Measurements from ENCODE around the gene TMEM135. TPM values are rescaled to one million over a fixed set of nuclear protein-coding genes. Genes with fewer than 3 reads are reported as not detected.
A peak's percentile ranks its signal among the peaks of the same experiment; 100 is the strongest.
"Not testable (repeated sequence)": the region's sequence is repeated elsewhere in the genome, so short reads cannot be mapped to it uniquely, and the experiment has no call there.

Gene TMEM135
- total RNA-seq, 2 experiments from 2014 or later = 24.7 to 30.0 TPM

- CTCF ChIA-PET = no interaction called here
- no peak for ATAC-seq
- POLR2A ChIA-PET = no interaction called here
- intact Hi-C loops (cut with micrococcal nuclease) = no loop called here
- peaks cover 12% of the 10 kb centered on the region for H3K9me3 Mint-ChIP-seq
- H3K27ac Mint-ChIP-seq = no peak overlapping the region
- no peaks in the 10 kb centered on the region for H3K4me1 Mint-ChIP-seq (ENCODE audit: low read depth)
- TF ChIP-seq, protein P1, sequence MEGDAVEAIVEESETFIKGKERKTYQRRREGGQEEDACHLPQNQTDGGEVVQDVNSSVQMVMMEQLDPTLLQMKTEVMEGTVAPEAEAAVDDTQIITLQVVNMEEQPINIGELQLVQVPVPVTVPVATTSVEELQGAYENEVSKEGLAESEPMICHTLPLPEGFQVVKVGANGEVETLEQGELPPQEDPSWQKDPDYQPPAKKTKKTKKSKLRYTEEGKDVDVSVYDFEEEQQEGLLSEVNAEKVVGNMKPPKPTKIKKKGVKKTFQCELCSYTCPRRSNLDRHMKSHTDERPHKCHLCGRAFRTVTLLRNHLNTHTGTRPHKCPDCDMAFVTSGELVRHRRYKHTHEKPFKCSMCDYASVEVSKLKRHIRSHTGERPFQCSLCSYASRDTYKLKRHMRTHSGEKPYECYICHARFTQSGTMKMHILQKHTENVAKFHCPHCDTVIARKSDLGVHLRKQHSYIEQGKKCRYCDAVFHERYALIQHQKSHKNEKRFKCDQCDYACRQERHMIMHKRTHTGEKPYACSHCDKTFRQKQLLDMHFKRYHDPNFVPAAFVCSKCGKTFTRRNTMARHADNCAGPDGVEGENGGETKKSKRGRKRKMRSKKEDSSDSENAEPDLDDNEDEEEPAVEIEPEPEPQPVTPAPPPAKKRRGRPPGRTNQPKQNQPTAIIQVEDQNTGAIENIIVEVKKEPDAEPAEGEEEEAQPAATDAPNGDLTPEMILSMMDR (IDR thresholded peaks at IDR 0.05) = no peak
- H3K36me3 Mint-ChIP-seq (ENCODE audit: low read depth) = peaks cover 37% of the 10 kb centered on the region
- no peak for DNase-seq
- no peak overlapping the region for H3K4me3 Mint-ChIP-seq
- H3K27me3 Mint-ChIP-seq = no peaks in the 10 kb centered on the region
Observed at GRCh38 chr11:87092159-87092558, 54.4 kb downstream of the TMEM135 start.

- H3K27ac Mint-ChIP-seq = no peak overlapping the region
- peaks cover 35% of the 10 kb centered on the region for H3K36me3 Mint-ChIP-seq (ENCODE audit: low read depth)
- no peak for DNase-seq
- intact Hi-C loops (cut with micrococcal nuclease) = no loop called here
- no peak for ATAC-seq
- H3K4me3 Mint-ChIP-seq = no peak overlapping the region
- CTCF ChIA-PET = no interaction called here
- peaks cover 10% of the 10 kb centered on the region for H3K9me3 Mint-ChIP-seq
- peaks cover 3% of the 10 kb centered on the region for H3K4me1 Mint-ChIP-seq (ENCODE audit: low read depth)
- TF ChIP-seq, protein P1 (IDR thresholded peaks at IDR 0.05) = no peak
- H3K27me3 Mint-ChIP-seq = no peaks in the 10 kb centered on the region
- POLR2A ChIA-PET = no interaction called here
Observed at GRCh38 chr11:87092567-87092966, 54.8 kb downstream of the TMEM135 start.

DNA sequence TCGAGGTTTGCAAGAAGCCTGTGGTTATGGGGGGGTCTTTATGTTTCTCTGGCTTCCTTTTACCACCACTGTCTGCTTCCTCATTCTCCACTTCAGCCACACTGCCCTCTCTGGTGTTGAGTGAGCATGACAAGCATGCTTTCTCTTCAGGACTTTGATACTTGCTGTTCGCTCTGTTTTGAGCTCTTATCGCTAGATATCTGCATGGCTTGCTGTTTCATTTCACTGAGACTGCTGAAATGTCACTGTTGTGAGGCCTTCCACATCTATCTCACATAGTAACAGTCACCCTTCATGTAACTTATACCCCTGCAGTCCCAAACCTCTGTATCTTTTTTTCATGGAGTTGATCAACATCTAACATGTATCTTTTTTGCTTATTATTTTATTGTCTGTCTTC is 59.8 kb downstream of the TMEM135 start:
- Mint-ChIP-seq H3K36me3 (ENCODE audit: low read depth) (peaks cover 26% of the 10 kb centered on the region), H3K27me3 (no peaks in the 10 kb centered on the region), H3K4me1 (ENCODE audit: low read depth) (peaks cover 7% of the 10 kb centered on the region), H3K27ac (no peak overlapping the region), H3K9me3 (peaks cover 2% of the 10 kb centered on the region), H3K4me3 (no peak overlapping the region)
- ATAC-seq = peak; percentile 97
- CTCF ChIA-PET = interaction anchor here (0.6 to 2.1 kb wide), 18 partner anchors 8 to 156 kb away, joined by 3 to 14 read pairs (median 4); partner anchors contain the start of gene TMEM135
- TF ChIP-seq, protein P1 (IDR thresholded peaks at IDR 0.05) = peak; percentile 61
- intact Hi-C loops (cut with micrococcal nuclease) = loop anchor here (2.0 kb wide), 1 partner anchor 119 kb away; no protein-coding TSS in a partner anchor
- DNase-seq = peak; percentile 61
- POLR2A ChIA-PET = no interaction called here

GRCh38 chr11:87101956-87102580 is 64.3 kb downstream of the TMEM135 start:
- Mint-ChIP-seq H3K36me3 (ENCODE audit: low read depth) (peaks cover 20% of the 10 kb centered on the region), H3K9me3 (peaks cover 4% of the 10 kb centered on the region), H3K4me1 (ENCODE audit: low read depth) (peaks cover 7% of the 10 kb centered on the region), H3K4me3 (no peak overlapping the region), H3K27me3 (no peaks in the 10 kb centered on the region), H3K27ac (no peak overlapping the region)
- intact Hi-C loops (cut with micrococcal nuclease) = no loop called here
- TF ChIP-seq, protein P1 (IDR thresholded peaks at IDR 0.05) = no peak
- ATAC-seq (no peak), DNase-seq (no peak)
- ChIA-PET CTCF (no interaction called here), POLR2A (no interaction called here)

DNA sequence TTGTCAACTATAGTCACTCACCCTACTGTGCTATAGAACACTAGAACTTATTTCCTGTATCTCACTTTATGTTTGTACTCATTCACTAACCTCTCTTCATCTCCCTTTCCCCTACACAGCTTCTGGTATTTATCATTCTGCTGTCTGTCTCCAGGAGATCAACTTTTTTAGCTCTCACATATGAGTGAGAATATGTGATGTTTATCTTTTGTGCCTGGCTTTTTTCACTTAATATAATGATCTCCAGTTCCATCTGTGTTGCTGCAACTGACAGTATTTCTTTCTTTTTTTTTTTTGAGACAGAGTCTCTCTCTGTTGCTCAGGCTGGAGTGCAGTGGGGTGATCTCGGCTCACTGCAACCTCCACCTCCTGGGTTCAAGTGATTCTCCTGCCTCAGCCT is 68.1 kb downstream of the TMEM135 start:
- H3K4me1 Mint-ChIP-seq (ENCODE audit: low read depth); DNase-seq; H3K27me3 Mint-ChIP-seq; ATAC-seq; H3K4me3 Mint-ChIP-seq; H3K9me3 Mint-ChIP-seq; POLR2A ChIA-PET; H3K27ac Mint-ChIP-seq; intact Hi-C loops (cut with micrococcal nuclease): not testable (repeated sequence)
- CTCF ChIA-PET = interaction anchor here (1.5 kb wide), 1 partner anchor 8 kb away, joined by 4 read pairs; no protein-coding TSS in a partner anchor
- peaks cover 20% of the 10 kb centered on the region for H3K36me3 Mint-ChIP-seq (ENCODE audit: low read depth)

DNA sequence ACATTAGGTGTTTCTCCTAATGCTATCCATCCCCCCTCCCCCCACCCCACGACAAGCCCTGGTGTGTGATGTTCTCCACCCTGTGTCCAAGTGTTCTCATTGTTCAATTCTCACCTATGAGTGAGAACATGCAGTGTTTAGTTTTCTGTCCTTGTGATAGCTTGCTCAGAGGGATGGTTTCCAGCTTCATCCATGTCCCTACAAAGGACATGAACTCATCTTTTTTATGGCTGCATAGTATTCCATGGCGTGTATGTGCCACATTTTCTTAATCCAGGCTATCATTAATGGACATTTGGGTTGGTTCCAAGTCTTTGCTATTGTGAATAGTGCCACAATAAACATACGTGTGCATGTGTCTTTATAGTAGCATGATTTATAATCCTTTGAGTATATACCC is 69.6 kb downstream of the TMEM135 start:
- intact Hi-C loops (cut with micrococcal nuclease); H3K9me3 Mint-ChIP-seq; DNase-seq; H3K27me3 Mint-ChIP-seq; H3K4me3 Mint-ChIP-seq; CTCF ChIA-PET; POLR2A ChIA-PET; H3K27ac Mint-ChIP-seq; ATAC-seq; H3K4me1 Mint-ChIP-seq (ENCODE audit: low read depth): not testable (repeated sequence)
- H3K36me3 Mint-ChIP-seq (ENCODE audit: low read depth) = peaks cover 18% of the 10 kb centered on the region

Measured in activated CD8-positive, alpha-beta T cell treated with anti-CD3 and anti-CD28 coated beads for 36 hours (primary cell).